Myocyte (in vitro differentiated cells): ENCODE data around the gene TMPRSS4. TPM values are rescaled to one million over a fixed set of nuclear protein-coding genes. Genes with fewer than 3 reads are reported as not detected.
A peak's percentile ranks its signal among the peaks of the same experiment; 100 is the strongest.

Experiments used
- DNase-seq: peaks from one replicate; pipeline ENCODE4 v3.0.0-alpha.2; 2012; ENCODE audit warnings: low read depth
- polyA plus RNA-seq: library from polyadenylated mRNA; unstranded; fragments of >200 nt; gene quantifications from one replicate; pipeline ENCODE4 v1.2.1, GENCODE V29; 2012; ENCODE audit warnings: missing spikeins
- total RNA-seq: library from RNA; depleted of rRNA; stranded (reverse); fragments of >200 nt; gene quantifications from 2 replicates; pipeline ENCODE4 v1.2.3, GENCODE V29; 2014

Gene TMPRSS4
- total RNA-seq: not detected in 2 replicates
- not detected for polyA plus RNA-seq

GRCh38 chr11:118076754-118077281 lies at the start of gene TMPRSS4:
TSS of gene TMPRSS4 (plus strand) at chr11:118077078. CDS start at chr11:118077303, 225 bp downstream.
- DNase-seq: no peak

- no peak for DNase-seq
These were observed 49.2 kb upstream of the TMPRSS4 start for GRCh38 chr11:118027694-118028093.

GRCh38 chr11:118028626-118029025 lies 48.3 kb upstream of the TMPRSS4 start:
- no peak for DNase-seq

- DNase-seq: no peak
These were observed 43.4 kb upstream of the TMPRSS4 start for GRCh38 chr11:118033443-118033842.

GRCh38 chr11:118042141-118042540 lies 34.7 kb upstream of the TMPRSS4 start:
- DNase-seq: no peak

- DNase-seq: no peak
These were observed 34.1 kb upstream of the TMPRSS4 start for GRCh38 chr11:118042796-118043195.

- no peak for DNase-seq
These were observed 31.7 kb upstream of the TMPRSS4 start for GRCh38 chr11:118045191-118045590.

- no peak for DNase-seq
These were observed 30.6 kb upstream of the TMPRSS4 start for GRCh38 chr11:118046051-118046963.

- no peak for DNase-seq
These were observed 29.7 kb upstream of the TMPRSS4 start for GRCh38 chr11:118046964-118047700.

GRCh38 chr11:118047749-118048148 lies 29.1 kb upstream of the TMPRSS4 start:
- DNase-seq: no peak

GRCh38 chr11:118048472-118049370 lies 28.2 kb upstream of the TMPRSS4 start:
- no peak for DNase-seq

- no peak for DNase-seq
These were observed 27.1 kb upstream of the TMPRSS4 start for GRCh38 chr11:118049771-118050170.

- no peak for DNase-seq
These were observed 26.5 kb upstream of the TMPRSS4 start for GRCh38 chr11:118050208-118050891.

- no peak for DNase-seq
These were observed 25.7 kb upstream of the TMPRSS4 start for GRCh38 chr11:118051136-118051610.

GRCh38 chr11:118051611-118052461 lies 25.0 kb upstream of the TMPRSS4 start:
- DNase-seq: no peak

GRCh38 chr11:118052581-118053206 lies 24.2 kb upstream of the TMPRSS4 start:
- no peak for DNase-seq

GRCh38 chr11:118054712-118055640 lies 21.9 kb upstream of the TMPRSS4 start:
- peak; percentile 51 for DNase-seq

GRCh38 chr11:118055966-118056365 lies 20.9 kb upstream of the TMPRSS4 start:
- DNase-seq: no peak
